Measurements from ENCODE around the gene POLD2. TPM values are rescaled to one million over a fixed set of nuclear protein-coding genes. Genes with fewer than 3 reads are reported as not detected.

The POLD2 gene
- total RNA-seq, 1 experiment from 2014 or later, result 131 TPM

DNA sequence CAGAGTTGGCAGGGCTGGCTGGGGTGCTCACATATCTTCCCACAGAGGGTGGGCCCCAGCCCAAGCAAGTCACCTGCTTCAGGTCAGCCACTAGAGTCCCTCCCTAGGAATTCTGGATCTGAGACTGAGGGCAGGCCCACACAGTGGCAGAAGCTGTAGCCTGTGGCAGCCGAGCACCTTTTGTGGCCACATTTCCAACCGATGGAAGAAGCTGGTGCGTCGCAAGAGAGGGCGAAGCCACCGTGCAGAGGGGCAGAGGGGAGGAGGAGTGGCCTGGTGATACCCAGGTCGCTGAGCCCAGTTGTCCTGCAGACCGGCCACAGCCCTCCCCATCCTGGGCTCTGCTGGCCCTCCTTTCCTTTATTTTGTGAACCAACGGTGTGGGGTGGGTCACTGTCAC lies 46.3 kb downstream of the POLD2 start:
- Histone ChIP-seq H3K4ac (ENCODE audit: low read depth, low read length) (no peak overlapping the region), H4K91ac (ENCODE audit: insufficient read length, low read depth, low read length) (no peak overlapping the region), H3K4me1 (ENCODE audit: insufficient read depth, low read length) (peaks cover 4% of the 10 kb centered on the region; the same call in 1 of the 2 replicates), H2BK120ac (ENCODE audit: low read depth, low read length, poor library complexity, severe bottlenecking) (no peak overlapping the region), H3K23ac (ENCODE audit: insufficient read length, low read depth, low read length) (no peak overlapping the region), H3T11ph (ENCODE audit: low read length) (no peak overlapping the region), H3K4me2 (ENCODE audit: insufficient read depth, insufficient read length, low read length) (no peak overlapping the region), H3K27me3 (ENCODE audit: insufficient read depth, low read length) (no peaks in the 10 kb centered on the region), H4K20me1 (ENCODE audit: control insufficient read depth, insufficient read depth, insufficient read length) (no peaks in the 10 kb centered on the region), H4K8ac (replicated peaks; ENCODE audit: insufficient read length, low read depth, low read length) (no peak overlapping the region), H4K5ac (ENCODE audit: insufficient read length, low read depth, low read length) (no peak overlapping the region), H2BK5ac (ENCODE audit: insufficient read length, low read length) (no peak overlapping the region), H3K23me2 (ENCODE audit: insufficient read length, low read depth, low read length, poor library complexity, severe bottlenecking) (no peaks in the 10 kb centered on the region), H2BK20ac (ENCODE audit: low read depth, low read length, poor library complexity, severe bottlenecking) (no peak overlapping the region), H3K9ac (ENCODE audit: extremely low read depth, insufficient read length, low read length) (no peak overlapping the region), H3K27ac (ENCODE audit: insufficient read length, low read depth, low read length) (no peak overlapping the region), H2BK12ac (ENCODE audit: insufficient read length, low read depth, low read length) (no peak overlapping the region), H3K14ac (ENCODE audit: insufficient read depth, low read length) (no peak overlapping the region), H3K56ac (ENCODE audit: insufficient read length, low read depth, low read length) (no peak overlapping the region), H2AFZ (ENCODE audit: low read length) (no peak overlapping the region), H3K79me1 (ENCODE audit: insufficient read depth, low read depth, low read length, poor library complexity, severe bottlenecking) (no peaks in the 10 kb centered on the region), H2AK5ac (ENCODE audit: insufficient read length, low read length) (no peak overlapping the region), H3K9me3 (ENCODE audit: control insufficient read depth, low read depth, low read length) (no peaks in the 10 kb centered on the region), H3K79me2 (ENCODE audit: insufficient read depth, low read length) (no peaks in the 10 kb centered on the region), H2BK15ac (ENCODE audit: low read depth, low read length) (no peak overlapping the region), H3K18ac (ENCODE audit: insufficient read length, low read depth, low read length) (no peak overlapping the region)
- WGBS (ENCODE audit: extremely low coverage, insufficient read length, low lambda C conversion rate), result no CpG with 5 or more reads among the region's 9 CpGs
- Mint-ChIP-seq H3K27me3 (ENCODE audit: low read depth) (no peaks in the 10 kb centered on the region), H3K27ac (no peak overlapping the region), H3K9me3 (no peaks in the 10 kb centered on the region; a peak in 1 of 5 replicates), H3K4me1 (peaks cover 7 to 10% of the 10 kb centered on the region in 2 experiments; a peak in 2 of 4 replicates), H3K4me3 (no peak overlapping the region), H3K36me3 (ENCODE audit: insufficient read depth in 1 of 3, low read depth in 3 of 3) (peaks cover 19 to 62% (median 53%) of the 10 kb centered on the region in 3 experiments)
- no peak for DNase-seq
- no peak for TF ChIP-seq CTCF (conservative IDR thresholded peaks at IDR 0.05)
